ENCODE results near the gene CD163. TPM values are rescaled to one million over a fixed set of nuclear protein-coding genes. Genes with fewer than 3 reads are reported as not detected.
"Not testable (repeated sequence)": the region's sequence is repeated elsewhere in the genome, so short reads cannot be mapped to it uniquely, and the experiment has no call there.

Gene CD163
- 10 to 100 TPM; 10.6 to 65.0 TPM for total RNA-seq

- DNase-seq (ENCODE audit: low spot score) = no peak
- no peaks in the 10 kb centered on the region for H3K27me3 ChIP-seq (replicated peaks; ENCODE audit: insufficient read depth)
- H3K9me3 ChIP-seq = no peaks in the 10 kb centered on the region
- no peaks in the 10 kb centered on the region for H3K36me3 ChIP-seq
- intact Hi-C loops (cut with DNase I) = no loop called here
- no peak for TF ChIP-seq CTCF (IDR thresholded peaks at IDR 0.05)
- no peak for TF ChIP-seq POLR2AphosphoS5 (IDR thresholded peaks at IDR 0.05)
- no peak for TF ChIP-seq POLR2A (IDR thresholded peaks at IDR 0.05)
- H3K4me3 ChIP-seq = no peak within 1 kb of the TSS
- H3K27ac ChIP-seq = no peak within 1 kb of the TSS
- WGBS = 83% methylated on average over 2 of the region's 2 CpGs
- no peaks in the 10 kb centered on the region for H3K4me1 ChIP-seq (replicated peaks)
Observed at GRCh38 chr12:7503686-7504415, at the start of gene CD163. Gene CD163 (minus strand): TSS chr12:7503777. CDS start chr12:7503690, 87 bp downstream.

GRCh38 chr12:7542813-7543212 lies 39.2 kb upstream of the CD163 start:
- H3K9me3 ChIP-seq = no peaks in the 10 kb centered on the region
- no peak for DNase-seq (ENCODE audit: low spot score)
- no peaks in the 10 kb centered on the region for H3K4me1 ChIP-seq (replicated peaks)
- no peaks in the 10 kb centered on the region for H3K27me3 ChIP-seq (replicated peaks; ENCODE audit: insufficient read depth)
- no peak overlapping the region for H3K27ac ChIP-seq
- H3K4me3 ChIP-seq = no peak overlapping the region
- H3K36me3 ChIP-seq = no peaks in the 10 kb centered on the region
- intact Hi-C loops (cut with DNase I) = no loop called here
- TF ChIP-seq POLR2AphosphoS5 (IDR thresholded peaks at IDR 0.05) (no peak), CTCF (IDR thresholded peaks at IDR 0.05) (no peak)

GRCh38 chr12:7542046-7542445 lies 38.5 kb upstream of the CD163 start:
- 52% methylated on average over 8 of the region's 8 CpGs for whole genome bisulfite sequencing
- Histone ChIP-seq H3K9me3 (no peaks in the 10 kb centered on the region), H3K4me3 (no peak overlapping the region), H3K27me3 (replicated peaks; ENCODE audit: insufficient read depth) (no peaks in the 10 kb centered on the region), H3K27ac (no peak overlapping the region), H3K36me3 (no peaks in the 10 kb centered on the region), H3K4me1 (replicated peaks) (no peaks in the 10 kb centered on the region)
- TF ChIP-seq CTCF (IDR thresholded peaks at IDR 0.05) (no peak), POLR2A (IDR thresholded peaks at IDR 0.05) (no peak), POLR2AphosphoS5 (IDR thresholded peaks at IDR 0.05) (no peak)
- DNase-seq (ENCODE audit: low spot score) = no peak
- intact Hi-C loops (cut with DNase I) = no loop called here

- no peak overlapping the region for H3K27ac ChIP-seq
- no peaks in the 10 kb centered on the region for H3K36me3 ChIP-seq
- no peaks in the 10 kb centered on the region for H3K4me1 ChIP-seq (replicated peaks)
- no peak overlapping the region for H3K4me3 ChIP-seq
- no peak for DNase-seq (ENCODE audit: low spot score)
- no peaks in the 10 kb centered on the region for H3K27me3 ChIP-seq (replicated peaks; ENCODE audit: insufficient read depth)
- intact Hi-C loops (cut with DNase I) = no loop called here
- WGBS = 85% methylated on average over 8 of the region's 8 CpGs
- H3K9me3 ChIP-seq = no peaks in the 10 kb centered on the region
- TF ChIP-seq POLR2A (IDR thresholded peaks at IDR 0.05) (no peak), POLR2AphosphoS5 (IDR thresholded peaks at IDR 0.05) (no peak), CTCF (IDR thresholded peaks at IDR 0.05) (no peak)
Observed at GRCh38 chr12:7514416-7514815, 10.8 kb upstream of the CD163 start.

GRCh38 chr12:7512553-7512952 lies 9.0 kb upstream of the CD163 start:
- no peaks in the 10 kb centered on the region for H3K4me1 ChIP-seq (replicated peaks)
- no peaks in the 10 kb centered on the region for H3K27me3 ChIP-seq (replicated peaks; ENCODE audit: insufficient read depth)
- no peak for TF ChIP-seq CTCF (IDR thresholded peaks at IDR 0.05)
- TF ChIP-seq POLR2A (IDR thresholded peaks at IDR 0.05) = no peak
- no peak for TF ChIP-seq POLR2AphosphoS5 (IDR thresholded peaks at IDR 0.05)
- no peaks in the 10 kb centered on the region for H3K36me3 ChIP-seq
- intact Hi-C loops (cut with DNase I) = no loop called here
- no peak overlapping the region for H3K4me3 ChIP-seq
- 73% methylated on average over 3 of the region's 3 CpGs for WGBS
- no peaks in the 10 kb centered on the region for H3K9me3 ChIP-seq
- no peak overlapping the region for H3K27ac ChIP-seq
- no peak for DNase-seq (ENCODE audit: low spot score)

GRCh38 chr12:7509793-7510470 lies 6.4 kb upstream of the CD163 start:
- H3K4me3 ChIP-seq; H3K27me3 ChIP-seq (replicated peaks; ENCODE audit: insufficient read depth); H3K27ac ChIP-seq; H3K4me1 ChIP-seq (replicated peaks); intact Hi-C loops (cut with DNase I); H3K9me3 ChIP-seq; H3K36me3 ChIP-seq; DNase-seq (ENCODE audit: low spot score): not testable (repeated sequence)
- 92% methylated on average over 14 of the region's 14 CpGs for WGBS

Data from prostate gland (tissue), 2 donors.